ENCODE data around the gene CFD.

The CFD gene

DNA sequence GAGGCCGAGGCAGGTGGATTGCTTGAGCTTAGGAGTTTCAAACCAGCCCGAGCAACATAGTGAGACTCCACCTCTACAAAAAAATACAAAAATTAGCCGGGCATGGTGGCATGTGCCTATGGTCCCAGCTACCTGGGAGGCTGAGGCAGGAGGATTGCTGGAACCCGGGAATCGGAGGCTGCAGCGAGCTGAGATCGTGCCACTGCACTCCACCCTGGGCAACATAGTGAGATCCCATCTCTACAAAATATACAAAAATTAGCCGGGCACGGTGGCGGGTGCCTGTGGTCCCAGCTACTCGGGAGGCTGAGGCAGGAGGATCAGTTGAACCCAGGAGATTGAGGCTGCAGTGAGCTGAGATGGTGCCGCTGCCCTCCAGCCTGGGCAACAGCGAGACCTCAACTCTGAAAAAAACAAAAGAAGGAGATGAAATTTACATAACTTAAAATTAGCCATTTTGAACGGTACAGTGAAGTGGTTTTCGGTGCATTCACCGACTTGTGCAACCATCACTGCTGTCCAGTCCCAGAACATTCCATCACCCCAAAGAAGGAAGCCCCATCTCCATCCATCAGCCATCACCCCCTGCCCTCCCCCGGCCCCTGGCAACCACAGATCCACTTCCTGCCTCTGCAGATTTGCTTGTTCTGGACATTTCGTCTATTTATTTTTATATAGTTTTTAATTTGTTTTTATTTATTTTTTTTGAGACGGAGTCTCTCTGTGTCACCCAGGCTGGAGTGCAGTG is 33.4 kb upstream of the CFD start:
- H3K27me3 ChIP-seq = peaks cover 24% of the 10 kb centered on the region
- H3K36me3 ChIP-seq = no peaks in the 10 kb centered on the region
- TF ChIP-seq, protein P1, sequence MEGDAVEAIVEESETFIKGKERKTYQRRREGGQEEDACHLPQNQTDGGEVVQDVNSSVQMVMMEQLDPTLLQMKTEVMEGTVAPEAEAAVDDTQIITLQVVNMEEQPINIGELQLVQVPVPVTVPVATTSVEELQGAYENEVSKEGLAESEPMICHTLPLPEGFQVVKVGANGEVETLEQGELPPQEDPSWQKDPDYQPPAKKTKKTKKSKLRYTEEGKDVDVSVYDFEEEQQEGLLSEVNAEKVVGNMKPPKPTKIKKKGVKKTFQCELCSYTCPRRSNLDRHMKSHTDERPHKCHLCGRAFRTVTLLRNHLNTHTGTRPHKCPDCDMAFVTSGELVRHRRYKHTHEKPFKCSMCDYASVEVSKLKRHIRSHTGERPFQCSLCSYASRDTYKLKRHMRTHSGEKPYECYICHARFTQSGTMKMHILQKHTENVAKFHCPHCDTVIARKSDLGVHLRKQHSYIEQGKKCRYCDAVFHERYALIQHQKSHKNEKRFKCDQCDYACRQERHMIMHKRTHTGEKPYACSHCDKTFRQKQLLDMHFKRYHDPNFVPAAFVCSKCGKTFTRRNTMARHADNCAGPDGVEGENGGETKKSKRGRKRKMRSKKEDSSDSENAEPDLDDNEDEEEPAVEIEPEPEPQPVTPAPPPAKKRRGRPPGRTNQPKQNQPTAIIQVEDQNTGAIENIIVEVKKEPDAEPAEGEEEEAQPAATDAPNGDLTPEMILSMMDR (IDR thresholded peaks at IDR 0.05; ENCODE audit: low read depth, low read length) = no peak
- no peak for DNase-seq
- H3K4me3 ChIP-seq (ENCODE audit: low read depth, low read length) = no peak overlapping the region
- no peaks in the 10 kb centered on the region for H3K9me3 ChIP-seq
- no peaks in the 10 kb centered on the region for H3K4me1 ChIP-seq

DNA sequence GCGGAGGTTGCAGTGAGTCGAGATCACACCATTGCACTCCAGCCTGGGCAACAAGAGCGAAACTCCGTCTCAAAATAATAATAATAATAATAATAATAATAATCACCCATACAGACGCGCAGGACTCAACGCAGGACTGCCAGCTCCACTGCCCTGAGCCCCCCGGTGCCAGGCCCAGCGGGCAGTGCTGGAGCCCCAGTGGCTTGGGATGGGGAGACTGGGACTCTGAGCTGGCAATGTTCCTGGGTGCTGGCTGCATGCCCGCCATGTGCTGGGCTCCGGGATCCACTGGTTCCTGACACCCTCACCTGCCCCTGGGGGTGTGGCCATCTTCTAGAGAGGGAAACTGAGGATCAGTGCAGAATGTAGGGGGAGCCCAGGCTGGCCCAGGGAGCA is 32.2 kb upstream of the CFD start:
- peaks cover 32% of the 10 kb centered on the region for H3K27me3 ChIP-seq
- no peak for DNase-seq
- no peaks in the 10 kb centered on the region for H3K9me3 ChIP-seq
- no peak overlapping the region for H3K4me3 ChIP-seq (ENCODE audit: low read depth, low read length)
- TF ChIP-seq, protein P1 (IDR thresholded peaks at IDR 0.05; ENCODE audit: low read depth, low read length) = no peak
- H3K36me3 ChIP-seq = no peaks in the 10 kb centered on the region
- no peaks in the 10 kb centered on the region for H3K4me1 ChIP-seq

DNA sequence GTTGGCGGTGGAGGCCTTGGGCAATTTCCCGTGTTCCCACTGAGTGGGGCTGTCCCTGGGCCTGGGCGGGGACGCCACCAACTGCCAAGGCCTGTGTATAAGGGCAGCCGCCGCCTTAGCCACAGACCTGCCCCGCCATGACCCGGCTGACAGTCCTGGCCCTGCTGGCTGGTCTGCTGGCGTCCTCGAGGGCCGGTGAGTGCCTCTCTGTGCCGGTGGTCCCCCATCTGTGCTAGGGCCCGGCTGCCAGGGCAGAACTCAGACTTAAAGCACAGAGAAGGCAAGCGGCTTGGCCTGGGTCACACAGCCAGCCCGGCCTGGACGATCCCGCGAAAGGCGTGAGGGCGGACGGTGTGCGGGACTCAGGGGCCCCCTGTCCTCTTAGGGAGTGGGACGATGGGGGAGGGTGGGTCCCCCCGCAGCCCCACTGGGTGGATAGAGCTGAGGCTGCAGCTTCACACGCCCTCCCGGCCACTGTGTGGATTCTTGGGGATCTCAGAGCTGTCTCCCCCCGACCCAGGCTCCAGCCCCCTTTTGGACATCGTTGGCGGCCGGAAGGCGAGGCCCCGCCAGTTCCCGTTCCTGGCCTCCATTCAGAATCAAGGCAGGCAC is 31.6 kb upstream of the CFD start, which contains the start of gene AZU1:
Gene AZU1 (plus strand): TSS at position 128 of the 612 bp plus-strand sequence. CDS start 10 bp downstream, at position 138.
- H3K4me3 ChIP-seq (ENCODE audit: low read depth, low read length) = no peak within 1 kb of the TSS
- H3K36me3 ChIP-seq = no peaks in the 10 kb centered on the region
- no peaks in the 10 kb centered on the region for H3K4me1 ChIP-seq
- TF ChIP-seq, protein P1 (IDR thresholded peaks at IDR 0.05; ENCODE audit: low read depth, low read length) = no peak
- H3K27me3 ChIP-seq = peaks cover 32% of the 10 kb centered on the region
- H3K9me3 ChIP-seq = no peaks in the 10 kb centered on the region
- DNase-seq = no peak

DNA sequence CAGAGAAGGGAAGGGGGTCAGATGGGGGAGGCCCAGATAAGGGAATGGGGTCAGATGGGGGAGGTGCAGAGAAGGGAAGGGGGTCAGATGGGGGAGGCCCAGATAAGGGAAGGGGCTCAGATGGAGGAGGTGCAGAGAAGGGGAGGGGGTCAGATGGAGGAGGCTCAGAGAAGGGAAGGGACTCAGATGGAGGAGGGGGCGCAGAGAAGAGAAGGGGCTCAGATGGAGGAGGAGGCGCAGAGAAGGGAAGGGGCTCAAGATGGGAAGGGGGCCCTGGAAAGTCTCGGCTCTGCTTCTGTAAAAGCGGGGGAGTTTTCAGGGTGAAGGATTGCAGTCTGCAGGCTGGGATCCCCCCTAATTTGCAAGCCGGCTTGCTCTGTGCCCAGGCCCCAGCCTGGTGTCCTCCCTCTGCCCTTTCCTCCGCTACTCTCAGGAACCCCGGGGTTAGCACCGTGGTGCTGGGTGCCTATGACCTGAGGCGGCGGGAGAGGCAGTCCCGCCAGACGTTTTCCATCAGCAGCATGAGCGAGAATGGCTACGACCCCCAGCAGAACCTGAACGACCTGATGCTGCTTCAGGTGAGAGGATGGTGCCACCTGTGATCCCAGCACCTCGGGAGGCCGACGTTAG is 30.2 kb upstream of the CFD start:
- Histone ChIP-seq H3K36me3 (no peaks in the 10 kb centered on the region), H3K4me3 (ENCODE audit: low read depth, low read length) (no peak overlapping the region), H3K9me3 (no peaks in the 10 kb centered on the region), H3K27me3 (peaks cover 42% of the 10 kb centered on the region), H3K4me1 (no peaks in the 10 kb centered on the region)
- TF ChIP-seq, protein P1 (IDR thresholded peaks at IDR 0.05; ENCODE audit: low read depth, low read length) = no peak
- DNase-seq = no peak

DNA sequence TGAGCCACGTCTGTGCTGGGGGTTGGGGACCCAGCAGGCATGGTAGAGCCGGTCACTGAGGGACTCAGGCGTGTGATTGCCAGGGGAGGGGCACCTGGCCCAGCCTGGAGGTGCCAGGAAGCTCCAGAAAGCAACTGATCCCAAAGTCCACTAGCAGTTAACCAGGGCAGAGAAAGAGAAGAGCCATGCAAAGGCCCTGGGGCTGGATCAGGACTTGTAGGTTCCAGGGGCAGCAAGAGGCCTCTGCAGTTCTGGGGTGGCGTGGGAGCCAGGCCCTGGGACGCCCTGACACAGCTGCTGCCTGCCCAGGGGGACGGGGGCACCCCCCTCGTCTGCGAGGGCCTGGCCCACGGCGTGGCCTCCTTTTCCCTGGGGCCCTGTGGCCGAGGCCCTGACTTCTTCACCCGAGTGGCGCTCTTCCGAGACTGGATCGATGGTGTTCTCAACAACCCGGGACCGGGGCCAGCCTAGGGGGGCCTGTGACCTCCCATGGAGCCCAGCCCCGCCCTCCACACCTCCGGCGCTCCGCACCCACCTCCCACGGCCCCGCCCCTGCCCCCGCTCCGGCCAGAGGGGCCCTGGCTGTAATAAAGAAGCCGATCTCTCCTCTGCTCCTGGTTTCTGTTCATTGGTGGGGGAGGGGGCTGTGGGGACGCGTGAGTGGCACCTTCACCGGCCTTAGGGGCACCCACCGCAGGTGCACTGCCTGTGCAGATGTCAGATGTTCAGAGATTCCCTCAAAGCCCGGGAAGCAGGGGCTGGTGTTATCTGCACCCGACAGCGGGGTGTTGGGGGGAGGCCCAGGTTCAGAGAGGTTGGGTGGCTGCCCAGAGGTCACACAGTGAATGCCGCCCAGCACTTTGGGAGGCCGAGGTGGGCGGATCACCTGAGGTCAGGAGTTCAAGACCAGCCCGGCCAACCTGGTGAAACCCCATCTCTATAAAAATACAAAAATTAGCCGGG is 27.8 kb upstream of the CFD start:
- DNase-seq = no peak
- TF ChIP-seq, protein P1 (IDR thresholded peaks at IDR 0.05; ENCODE audit: low read depth, low read length) = no peak
- Histone ChIP-seq H3K4me3 (ENCODE audit: low read depth, low read length) (no peak overlapping the region), H3K4me1 (no peaks in the 10 kb centered on the region), H3K36me3 (no peaks in the 10 kb centered on the region), H3K27me3 (peaks cover 64% of the 10 kb centered on the region), H3K9me3 (no peaks in the 10 kb centered on the region)

All from BE2C (cell line).